HG03558 (cell line): ENCODE measurements around the gene PI4K2A.

Source experiments
- ATAC-seq: cut with Tn5 transposase; IDR thresholded peaks from one replicate; pipeline ENCODE4 v1.9.1; 2021; ENCODE audit warnings: moderate number of reproducible peaks; ENCODE audit not compliant: unreplicated experiment; ENCODE audit errors: extremely low read depth

PI4K2A gene

GRCh38 chr10:97640174-97640867 lies at the start of gene PI4K2A:
Gene PI4K2A, plus strand, starts transcription at chr10:97640671. Its CDS starts 72 bp downstream, at chr10:97640743.
- peak; percentile 92 for ATAC-seq

GRCh38 chr10:97590748-97591495 lies 49.5 kb upstream of the PI4K2A start:
- no peak for ATAC-seq

GRCh38 chr10:97593421-97593820 lies 47.0 kb upstream of the PI4K2A start:
- ATAC-seq = no peak

- ATAC-seq = no peak
Measured at GRCh38 chr10:97596101-97597082, 44.1 kb upstream of the PI4K2A start.

- ATAC-seq = no peak
Measured at GRCh38 chr10:97597778-97598177, 42.7 kb upstream of the PI4K2A start.

GRCh38 chr10:97598407-97599271 lies 41.8 kb upstream of the PI4K2A start:
- no peak for ATAC-seq

- ATAC-seq = no peak
Measured at GRCh38 chr10:97599272-97599619, 41.2 kb upstream of the PI4K2A start.

- no peak for ATAC-seq
Measured at GRCh38 chr10:97600616-97601015, 39.9 kb upstream of the PI4K2A start.

GRCh38 chr10:97601268-97602215 lies 38.9 kb upstream of the PI4K2A start:
- ATAC-seq = no peak

- ATAC-seq = no peak
Measured at GRCh38 chr10:97607095-97607636, 33.3 kb upstream of the PI4K2A start.

- ATAC-seq = no peak
Measured at GRCh38 chr10:97608991-97609561, 31.4 kb upstream of the PI4K2A start.

- no peak for ATAC-seq
Measured at GRCh38 chr10:97611473-97611872, 29.0 kb upstream of the PI4K2A start.

- no peak for ATAC-seq
Measured at GRCh38 chr10:97612386-97612785, 28.1 kb upstream of the PI4K2A start.

GRCh38 chr10:97618285-97618684 lies 22.2 kb upstream of the PI4K2A start:
- ATAC-seq = no peak

GRCh38 chr10:97618733-97619132 lies 21.7 kb upstream of the PI4K2A start:
- no peak for ATAC-seq

GRCh38 chr10:97623277-97623676 lies 17.2 kb upstream of the PI4K2A start:
- ATAC-seq = no peak

- no peak for ATAC-seq
Measured at GRCh38 chr10:97627731-97628130, 12.7 kb upstream of the PI4K2A start.

- ATAC-seq = no peak
Measured at GRCh38 chr10:97628228-97628627, 12.2 kb upstream of the PI4K2A start.
